HepG2 (cell line): Measurements from ENCODE around the gene SERPINB10. TPM values are rescaled to one million over a fixed set of nuclear protein-coding genes. Genes with fewer than 3 reads are reported as not detected.

Source experiments
- ATAC-seq: fragments of 200-7000 bp; cut with Tn5 transposase; 3 replicates; pipeline ENCODE4 v1.9.1; 2020; ENCODE audit warnings: mild to moderate bottlenecking, moderate library complexity
- BruUV-seq: library from RNA; stranded (reverse); fragments of 400-500 nt; replicated peaks from 2 replicates; lab custom pipeline; 2021; lab: Mats Ljungman, UMichigan
- CTCF ChIA-PET: fragments of 300-600 bp; formaldehyde crosslinking; extraction: SDS; loops from one replicate; lab custom pipeline; 2021; ENCODE audit warnings: low total read pairs, inconsistent platforms, low intra/inter-chr PET ratio; lab: Yijun Ruan, JAX
- POLR2A ChIA-PET: fragments of 350-600 bp; sonication (Branson Sonifier 250); formaldehyde crosslinking; loops from one replicate; lab custom pipeline; 2020; ENCODE audit warnings: antibody characterized with exemption, inconsistent platforms; lab: Yijun Ruan, JAX
- DNase-seq: peaks from one replicate; pipeline ENCODE4 v3.0.0-alpha.2; 2015; ENCODE audit warnings: low spot score
- FAIRE-seq: peaks from 3 replicates; lab custom pipeline; 2011; peaks lifted over from hg19 to GRCh38; lab: Jason Lieb, UNC
- H2AFZ ChIP-seq: one replicate; pipeline ENCODE4 v1.6.1; 2011; ENCODE audit warnings: low read length, inconsistent platforms
- H3K27ac ChIP-seq: fragments of 300-600 bp; 3 replicates; pipeline ENCODE4 v1.8.0; 2011; ENCODE audit warnings: mixed run types, mild to moderate bottlenecking, mixed read lengths, low read length, inconsistent platforms; ENCODE audit not compliant: insufficient read depth; ENCODE audit errors: extremely low read length
- H3K27me3 ChIP-seq, 2 experiments: fragments of 200-600 bp in 1 of 2; 2 replicates in 1 of 2; 3 replicates in 1 of 2; pipeline versions ENCODE4 v1.6.0 to v1.8.0; 2011; ENCODE audit warnings: low read length in 2 of 2, mild to moderate bottlenecking in 2 of 2, moderate library complexity in 2 of 2, inconsistent platforms in 1 of 2; ENCODE audit not compliant: insufficient read depth in 2 of 2, control insufficient read depth in 1 of 2
- H3K36me3 ChIP-seq, 2 experiments: fragments of 200-600 bp in 1 of 2; replicated peaks in 1 of 2; 2 replicates in 1 of 2; 3 replicates in 1 of 2; pipeline versions ENCODE4 v1.5.1 to v1.8.0; 2011; ENCODE audit warnings: low read length in 2 of 2, inconsistent platforms in 1 of 2; ENCODE audit not compliant: insufficient read depth in 2 of 2, control insufficient read depth in 1 of 2
- H3K4me1 ChIP-seq: 2 replicates; pipeline ENCODE4 v1.5.1; 2012; ENCODE audit warnings: low read length, inconsistent platforms; ENCODE audit not compliant: insufficient read depth
- H3K4me2 ChIP-seq: 2 replicates; pipeline ENCODE4 v1.6.0; 2011; ENCODE audit warnings: low read depth, low read length, inconsistent platforms
- H3K4me3 ChIP-seq, 3 experiments: fragments of 200-600 bp in 1 of 3; sonication (generic), shearing (Covaris generic) in 1 of 3; replicated peaks in 1 of 3; 2 replicates each; pipeline ENCODE4 v1.5.1; 2011 to 2016; ENCODE audit warnings: low read length in 3 of 3, inconsistent platforms in 2 of 3, low read depth in 2 of 3, mild to moderate bottlenecking in 2 of 3, control low read depth in 1 of 3, mixed read lengths in 1 of 3; ENCODE audit not compliant: insufficient read depth in 1 of 3
- H3K79me2 ChIP-seq: one replicate; pipeline ENCODE4 v1.6.1; 2011; ENCODE audit warnings: low read length, inconsistent platforms; ENCODE audit not compliant: insufficient read depth
- H3K9ac ChIP-seq: 2 replicates; pipeline ENCODE4 v1.6.0; 2011; ENCODE audit warnings: mild to moderate bottlenecking, low read depth, low read length, inconsistent platforms; ENCODE audit not compliant: insufficient read depth
- H3K9me3 ChIP-seq: 2 replicates; pipeline ENCODE4 v1.5.1; 2012; ENCODE audit warnings: mild to moderate bottlenecking, low read length
- H4K20me1 ChIP-seq: 2 replicates; pipeline ENCODE4 v1.6.0; 2011; ENCODE audit warnings: inconsistent platforms, mild to moderate bottlenecking, low read length, moderate library complexity; ENCODE audit not compliant: insufficient read depth
- CREM ChIP-seq, 2 experiments: sonication (generic) in 1 of 2; formaldehyde crosslinking in 1 of 2; IDR thresholded peaks; 2 replicates each; pipeline versions ENCODE4 v1.4.0 to v1.6.1; 2016 to 2020; ENCODE audit warnings: antibody characterized with exemption in 1 of 2, mild to moderate bottlenecking in 1 of 2, missing genetic modification reagents in 1 of 2
- ELK4 ChIP-seq: sonication (generic); formaldehyde crosslinking; IDR thresholded peaks from 2 replicates; pipeline ENCODE4 v1.9.0; 2021; ENCODE audit warnings: missing genetic modification reagents, borderline replicate concordance
- FOXC1 ChIP-seq: sonication (generic); formaldehyde crosslinking; IDR thresholded peaks from 2 replicates; pipeline ENCODE4 v1.8.0; 2022; ENCODE audit warnings: mild to moderate bottlenecking, missing genetic modification reagents, borderline replicate concordance
- IKZF4 ChIP-seq: sonication (generic); formaldehyde crosslinking; IDR thresholded peaks from 2 replicates; pipeline ENCODE4 v1.5.1; 2020; ENCODE audit warnings: borderline replicate concordance, mild to moderate bottlenecking, low read depth, missing genetic modification reagents; ENCODE audit errors: not compliant biosample characterization
- JARID2 ChIP-seq: sonication (generic); formaldehyde crosslinking; IDR thresholded peaks from 2 replicates; pipeline ENCODE4 v1.8.1; 2023; ENCODE audit warnings: missing genetic modification reagents, inconsistent platforms; ENCODE audit not compliant: insufficient replicate concordance
- MEIS2 ChIP-seq: sonication (generic); formaldehyde crosslinking; IDR thresholded peaks from 2 replicates; pipeline ENCODE4 v1.9.0; 2021; ENCODE audit warnings: mild to moderate bottlenecking, missing genetic modification reagents
- PBX2 ChIP-seq: IDR thresholded peaks from 2 replicates; pipeline ENCODE4 v1.6.1; 2016; ENCODE audit warnings: control low read depth
- SKI ChIP-seq: fragments of 450-650 bp; IDR thresholded peaks from one replicate; pipeline ENCODE4 v1.6.1; 2018; ENCODE audit warnings: mild to moderate bottlenecking; ENCODE audit not compliant: partially characterized antibody
- SNRNP70 ChIP-seq: fragments of 200-400 bp; formaldehyde crosslinking; IDR thresholded peaks from 2 replicates; pipeline ENCODE4 v1.6.1; 2017; ENCODE audit warnings: mild to moderate bottlenecking, low read depth, low read length, moderate library complexity
- SOX6 ChIP-seq, 2 experiments: fragments of 450-650 bp in 1 of 2; sonication (generic) in 1 of 2; formaldehyde crosslinking in 1 of 2; IDR thresholded peaks; 2 replicates each; pipeline versions ENCODE4 v1.4.0 to v1.6.1; 2017 to 2020; ENCODE audit warnings: antibody characterized with exemption in 1 of 2, mild to moderate bottlenecking in 1 of 2, missing genetic modification reagents in 1 of 2
- THRA ChIP-seq: sonication (generic); formaldehyde crosslinking; IDR thresholded peaks from 2 replicates; pipeline ENCODE4 v1.4.0; 2020; ENCODE audit warnings: missing genetic modification reagents, borderline replicate concordance
- ZBTB49 ChIP-seq: sonication (generic); formaldehyde crosslinking; IDR thresholded peaks from 2 replicates; pipeline ENCODE4 v1.4.0; 2020; ENCODE audit warnings: missing genetic modification reagents, borderline replicate concordance
- ZNF251 ChIP-seq: sonication (generic); formaldehyde crosslinking; IDR thresholded peaks from 2 replicates; pipeline ENCODE4 v1.9.0; 2021; ENCODE audit warnings: mild to moderate bottlenecking, missing genetic modification reagents
- ZNF841 ChIP-seq: sonication (generic); formaldehyde crosslinking; IDR thresholded peaks from 2 replicates; pipeline ENCODE4 v1.8.1; 2023; ENCODE audit warnings: missing genetic modification reagents, borderline replicate concordance
- WGBS: methylation state at CpG from one replicate; pipeline ENCODE4 v1.1.6; 2017; ENCODE audit warnings: low lambda C conversion rate; 5-methylcytosine and 5-hydroxymethylcytosine counted together
- in situ Hi-C: cut with HindIII; loops from 2 replicates; pipeline ENCODE4 v1.10.0; 2017; ENCODE audit warnings: low pct_unique_long_range_greater_than_20kb; ENCODE audit not compliant: extremely low pct_ligation_motif_present
- intact Hi-C: fragments of 100-400 bp; cut with micrococcal nuclease; formaldehyde crosslinking; loops from one replicate; pipeline ENCODE4 v1.10.0; 2022; ENCODE audit not compliant: unreplicated experiment
- polyA plus RNA-seq, 8 experiments: library from polyadenylated mRNA; depleted of rRNA in 3 of 8; stranded (reverse) in 7 of 8; unstranded in 1 of 8; fragments of >200 nt; fragmentation: Illumina TruSeq in 4 of 8; extraction: Trizol in 4 of 8; gene quantifications; 2 replicates each; pipeline versions ENCODE4 v1.2.1 to v1.2.3, GENCODE V29; 2011 to 2016; ENCODE audit warnings: low read depth in 4 of 8, missing spikeins in 1 of 8, mixed read lengths in 1 of 8; ENCODE audit not compliant: insufficient read depth in 1 of 8
- total RNA-seq, 5 experiments: library from RNA; depleted of rRNA; stranded (reverse); fragments of >200 nt; fragmentation: Illumina TruSeq; extraction: Trizol; gene quantifications; 2 replicates each; pipeline ENCODE4 v1.2.3, GENCODE V29; 2016; ENCODE audit warnings: low read depth in 1 of 5

Gene SERPINB10
- total and polyA plus RNA-seq, 2 of the 13 experiments (the other 11 are each of a cell fraction or from before 2014, with no cell fraction given), result not detected

GRCh38 chr18:63969942-63970808 lies 62.4 kb downstream of the SERPINB10 start, which contains the start of gene SERPINB8:
Gene SERPINB8 (plus strand): TSS chr18:63970081. CDS start chr18:63978309, 8,228 bp downstream.
- intact Hi-C loops (no loop called here), in situ Hi-C loops (loop anchor here (10.0 kb wide), 1 partner anchor 75 kb away; no protein-coding TSS in a partner anchor)
- Histone ChIP-seq H2AFZ (peak within 1 kb of the TSS; percentile 77), H3K36me3 (no peaks in the 10 kb centered on the region), H3K79me2 (no peaks in the 10 kb centered on the region), H4K20me1 (no peaks in the 10 kb centered on the region), H3K9me3 (no peaks in the 10 kb centered on the region), H3K27ac (no peak within 1 kb of the TSS), H3K4me3 (peak within 1 kb of the TSS; percentile 62 to 83 (median 78)), H3K4me2 (peak within 1 kb of the TSS; percentile 97), H3K9ac (peak within 1 kb of the TSS; percentile 70), H3K27me3 (no peaks in the 10 kb centered on the region), H3K4me1 (peaks cover 21% of the 10 kb centered on the region)
- peak; percentile 96 for ATAC-seq
- no TSS peak for BruUV-seq
- ChIA-PET CTCF (no interaction called here), POLR2A (interaction anchor here (0.6 to 0.7 kb wide), 2 partner anchors 12 to 1308 kb away, joined by 3 to 5 read pairs; no protein-coding TSS in a partner anchor)
- peak; percentile 67 for DNase-seq
- FAIRE-seq, result no peak
- under 1% methylated on average over 36 of the region's 62 CpGs for WGBS
- TF ChIP-seq JARID2 (CRISPR knock-in tag) (no peak), FOXC1 (peak; percentile 45; the same call in 1 of the 2 replicates), MEIS2 (no peak), SNRNP70 (no peak), ZNF251 (CRISPR knock-in tag) (no peak), THRA (CRISPR knock-in tag) (no peak), SOX6 (IDR thresholded peaks at IDR 0.05) (no peak), SOX6 (CRISPR knock-in tag; IDR thresholded peaks at IDR 0.05) (peak; percentile 51; the same call in 1 of the 2 replicates), CREM (IDR thresholded peaks at IDR 0.05) (peak; percentile 55), CREM (CRISPR knock-in tag; IDR thresholded peaks at IDR 0.05) (no peak), IKZF4 (CRISPR knock-in tag) (no peak), ELK4 (CRISPR knock-in tag) (no peak), SKI (peak; percentile 26), ZNF841 (no peak), ZBTB49 (no peak), PBX2 (CRISPR knock-in tag) (peak; percentile 15; the same call in 1 of the 2 replicates)
